ENCODE measurements around the gene FLNB. TPM values are rescaled to one million over a fixed set of nuclear protein-coding genes. Genes with fewer than 3 reads are reported as not detected.

FLNB gene
- total and polyA plus RNA-seq, 2 of the 13 experiments (the other 11 are each of a cell fraction or from before 2014, with no cell fraction given) = 106 to 130 TPM

GRCh38 chr3:58168498-58168897 lies 160.3 kb downstream of the FLNB start (continued):
- TF ChIP-seq ZNF609 (CRISPR knock-in tag; IDR thresholded peaks at IDR 0.05; ENCODE audit: borderline replicate concordance) (peak; percentile 69; the same call in 1 of the 2 replicates), PTBP1 (IDR thresholded peaks at IDR 0.05; ENCODE audit: low read depth, low read length, poor library complexity, severe bottlenecking) (no peak), ZNF451 (CRISPR knock-in tag; IDR thresholded peaks at IDR 0.05) (no peak), NR2F1 (CRISPR knock-in tag; IDR thresholded peaks at IDR 0.05) (peak; percentile 40 to 69; a peak in 3 of 4 replicates), HHEX (CRISPR knock-in tag; IDR thresholded peaks at IDR 0.05) (0 out of 2 replicates have a peak, but pooled peaks have one; percentile 40), HDAC1 (CRISPR knock-in tag; IDR thresholded peaks at IDR 0.05) (peak; percentile 59), NFAT5 (CRISPR knock-in tag; IDR thresholded peaks at IDR 0.05) (no peak), LCORL (IDR thresholded peaks at IDR 0.05) (no peak), LCORL (CRISPR knock-in tag; IDR thresholded peaks at IDR 0.05) (peak; percentile 74; the same call in 1 of the 2 replicates), TRIM24 (CRISPR knock-in tag; IDR thresholded peaks at IDR 0.05) (no peak), PITX1 (CRISPR knock-in tag; IDR thresholded peaks at IDR 0.05) (peak; percentile 30; the same call in 1 of the 2 replicates), ZSCAN5A (CRISPR knock-in tag; IDR thresholded peaks at IDR 0.05; ENCODE audit: borderline replicate concordance) (no peak), ZNF704 (CRISPR knock-in tag; IDR thresholded peaks at IDR 0.05; ENCODE audit: borderline replicate concordance) (no peak), ZMAT3 (CRISPR knock-in tag; conservative IDR thresholded peaks at IDR 0.05) (no peak), NCOA1 (CRISPR knock-in tag; IDR thresholded peaks at IDR 0.05) (no peak)
